ENCODE results near the gene ATP2C2. TPM values are rescaled to one million over a fixed set of nuclear protein-coding genes. Genes with fewer than 3 reads are reported as not detected.
"Not testable (repeated sequence)": the region's sequence is repeated elsewhere in the genome, so short reads cannot be mapped to it uniquely, and the experiment has no call there.

ATP2C2 gene
- polyA plus RNA-seq, 1 donor, result 0.38 TPM

DNA sequence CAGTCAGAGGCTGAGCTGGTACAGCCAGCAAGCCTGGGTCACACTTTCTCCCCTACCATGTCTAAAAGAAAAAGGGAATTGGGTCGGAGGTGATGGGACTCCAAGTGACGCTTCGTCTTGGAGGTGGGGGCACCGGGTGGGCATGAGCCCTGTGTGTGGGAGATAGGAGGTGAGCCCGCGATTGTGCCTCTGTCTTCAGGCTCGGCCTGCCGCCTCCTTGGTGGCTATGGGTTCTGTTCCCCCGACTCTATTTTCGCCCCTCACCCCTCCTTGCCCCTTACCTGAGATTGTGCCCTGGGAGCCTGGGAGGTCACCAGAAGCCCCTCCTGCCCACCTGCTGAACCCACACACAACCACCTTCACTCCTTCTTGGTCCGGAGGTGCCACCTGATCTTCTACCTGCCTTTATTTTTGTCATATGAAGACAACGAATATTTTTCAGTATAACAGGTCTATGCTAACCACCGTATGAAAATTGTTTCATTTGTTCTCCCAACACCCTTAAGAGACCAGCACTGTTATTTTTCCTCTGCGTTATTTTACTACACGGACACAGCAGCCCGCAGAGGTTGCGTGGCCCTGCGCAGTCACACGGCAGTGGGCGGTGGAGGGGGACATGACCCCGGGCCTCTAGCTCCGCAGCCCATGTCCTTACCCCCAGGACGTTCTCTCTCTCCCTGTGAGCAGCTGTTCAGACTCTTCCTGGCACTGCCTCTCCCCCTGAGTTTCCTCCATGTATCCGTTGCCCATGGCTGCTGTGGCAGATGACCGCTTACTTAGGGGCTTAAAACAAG is 49.9 kb downstream of the ATP2C2 start:
- DNase-seq (ENCODE audit: low read depth), result no peak

DNA sequence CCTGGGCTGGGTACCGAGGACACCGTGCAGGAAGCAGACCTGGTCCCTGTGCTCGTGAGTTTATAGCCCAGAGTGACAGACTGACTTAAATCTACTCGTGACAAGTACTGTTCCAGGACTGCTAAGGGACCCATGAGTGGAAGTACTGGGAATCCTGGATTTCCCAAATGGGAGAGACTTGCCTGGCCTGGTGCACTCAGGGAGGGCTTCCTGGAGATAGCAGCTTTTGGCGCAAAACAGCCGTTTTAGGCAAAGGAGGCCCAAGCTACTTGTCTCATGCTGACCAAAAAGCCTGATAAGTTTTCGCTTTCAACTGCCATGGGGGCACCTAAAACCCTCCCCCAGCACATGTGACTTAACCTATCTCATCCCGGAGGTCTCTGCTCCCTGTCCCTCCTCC is 51.4 kb downstream of the ATP2C2 start:
- DNase-seq (ENCODE audit: low read depth), result no peak

DNA sequence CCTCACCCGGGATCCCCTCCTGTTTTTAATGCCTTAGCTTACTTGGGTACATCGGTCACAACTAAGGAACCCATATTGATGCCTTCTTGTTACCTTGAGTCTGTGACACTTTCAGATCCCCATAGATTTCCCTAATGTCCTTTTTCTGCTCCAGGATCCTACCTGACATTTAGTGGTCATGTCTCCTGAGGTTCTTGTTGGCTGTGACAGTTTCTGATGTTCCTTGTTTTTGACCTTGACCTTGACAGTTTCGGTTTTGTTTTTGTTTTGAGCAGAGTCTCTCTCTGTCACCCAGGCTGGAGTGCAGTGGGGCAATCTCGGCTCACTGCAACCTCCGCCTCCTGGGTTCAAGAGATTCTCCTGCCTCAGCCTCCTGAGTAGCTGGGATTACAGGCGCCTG is 52.2 kb downstream of the ATP2C2 start:
- not testable (repeated sequence) for DNase-seq (ENCODE audit: low read depth)

DNA sequence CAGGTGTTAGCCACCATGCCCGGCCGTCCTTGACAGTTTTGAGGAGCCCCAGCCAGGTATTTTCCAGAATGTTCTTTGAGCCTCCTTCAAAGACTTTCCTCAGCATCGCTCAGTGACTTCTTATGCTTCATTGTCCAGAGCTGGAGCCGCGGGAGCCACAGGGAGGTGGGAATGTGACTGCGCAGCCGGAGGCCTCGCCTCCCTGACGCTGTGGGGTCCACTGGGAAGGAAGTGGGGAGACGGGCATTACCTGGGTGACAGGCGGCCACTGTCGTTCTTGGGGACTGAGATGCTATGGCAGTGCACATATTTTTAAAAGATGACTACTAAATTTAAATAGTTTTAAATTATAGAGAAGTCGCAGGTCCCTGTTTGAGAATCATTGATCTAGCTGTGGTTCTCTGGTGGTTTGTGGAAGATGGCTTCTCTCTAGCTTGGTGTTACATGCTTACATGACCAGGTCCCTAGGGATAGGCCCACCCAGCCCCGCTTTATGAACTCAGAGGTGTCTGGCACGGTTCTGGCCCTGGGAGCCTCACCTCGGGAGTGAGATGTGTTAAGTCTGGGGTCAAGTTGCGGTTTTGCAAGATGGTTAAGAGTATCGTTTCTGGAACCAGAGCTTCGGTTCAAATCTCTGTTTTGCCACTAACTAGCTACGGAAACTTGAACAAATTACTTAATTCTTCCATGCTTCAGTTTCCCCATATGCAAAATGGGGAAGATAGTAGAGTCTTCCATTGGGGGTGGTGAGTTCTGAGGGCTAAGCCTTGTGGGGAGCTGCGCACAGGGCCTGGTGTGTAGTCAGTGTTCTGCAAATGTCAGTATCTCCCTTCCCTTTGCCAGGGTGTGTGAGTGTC is 53.0 kb downstream of the ATP2C2 start:
- DNase-seq (ENCODE audit: low read depth), result no peak

DNA sequence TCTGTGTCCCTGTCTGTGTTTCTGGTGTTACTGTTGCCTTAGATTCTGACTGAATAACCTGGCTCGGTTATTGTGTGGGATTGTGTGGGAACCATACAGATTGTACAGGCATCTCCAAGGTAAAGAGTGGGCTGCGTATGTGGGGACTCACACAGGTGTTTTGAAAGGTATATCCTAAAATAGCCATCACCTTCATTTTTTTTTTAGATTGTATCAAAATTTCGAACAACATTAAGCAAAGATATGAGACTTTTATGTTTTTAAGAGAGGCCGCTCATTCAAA is 53.5 kb downstream of the ATP2C2 start:
- no peak for DNase-seq (ENCODE audit: low read depth)

DNA sequence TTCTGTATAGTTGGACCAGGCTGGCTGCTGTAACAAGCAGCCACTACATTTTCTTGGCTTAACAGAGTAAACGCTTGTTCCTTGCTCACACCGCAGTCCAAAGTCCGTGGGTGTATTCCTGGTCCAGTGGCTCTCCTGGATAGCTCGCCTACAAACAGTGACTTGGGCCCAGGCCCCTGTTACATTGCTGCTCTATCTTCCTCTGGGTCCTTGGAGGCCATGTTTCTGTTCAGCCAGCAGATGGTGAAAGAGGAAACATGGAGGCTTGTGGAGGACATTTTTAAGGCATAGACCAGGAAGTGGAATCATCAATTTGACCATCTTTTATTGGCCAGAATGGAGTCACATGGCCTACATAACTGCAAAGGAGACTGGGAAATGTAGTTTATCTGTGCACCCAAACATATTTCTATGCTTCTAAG is 55.1 kb downstream of the ATP2C2 start:
- no peak for DNase-seq (ENCODE audit: low read depth)

DNA sequence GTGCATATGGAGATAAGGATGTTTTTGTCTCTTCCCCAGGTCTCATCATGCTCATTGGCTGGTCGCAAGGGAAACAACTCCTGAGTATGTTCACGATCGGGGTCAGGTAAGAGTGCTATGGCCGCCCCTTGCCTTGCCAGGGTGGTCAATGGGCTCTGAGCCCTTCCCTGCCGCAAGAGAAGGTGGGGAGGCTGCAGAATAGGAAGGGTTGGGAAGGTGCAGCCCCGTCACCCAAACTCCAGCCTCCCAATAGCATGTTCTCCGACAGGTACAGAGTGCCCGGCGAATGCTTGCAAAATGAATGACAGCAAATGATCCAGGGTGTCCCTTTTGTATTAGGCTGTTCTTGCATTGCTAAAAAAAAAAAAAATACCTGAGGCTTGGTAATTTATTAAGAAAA is 57.4 kb downstream of the ATP2C2 start:
- no peak for DNase-seq (ENCODE audit: low read depth)

DNA sequence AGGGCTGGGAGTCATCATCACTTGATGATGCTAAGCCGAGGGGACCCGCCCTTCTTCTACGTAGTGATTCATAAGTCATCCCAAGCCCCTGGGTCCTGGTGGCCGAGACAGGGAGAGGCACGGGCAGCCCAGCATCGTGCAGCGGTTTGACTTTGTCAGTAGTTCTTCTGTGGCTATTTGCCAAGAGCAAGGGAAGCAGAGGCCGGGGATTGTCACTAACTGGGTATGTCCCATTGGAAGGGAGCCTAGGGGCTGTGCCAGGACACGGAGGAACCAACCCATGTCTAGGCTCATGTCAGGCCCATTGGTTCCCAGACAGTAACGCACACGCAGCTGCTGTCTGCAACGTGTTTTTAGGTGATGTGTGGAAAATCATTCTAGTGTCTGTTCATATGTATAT is 58.5 kb downstream of the ATP2C2 start:
- DNase-seq (ENCODE audit: low read depth), result no peak

DNA sequence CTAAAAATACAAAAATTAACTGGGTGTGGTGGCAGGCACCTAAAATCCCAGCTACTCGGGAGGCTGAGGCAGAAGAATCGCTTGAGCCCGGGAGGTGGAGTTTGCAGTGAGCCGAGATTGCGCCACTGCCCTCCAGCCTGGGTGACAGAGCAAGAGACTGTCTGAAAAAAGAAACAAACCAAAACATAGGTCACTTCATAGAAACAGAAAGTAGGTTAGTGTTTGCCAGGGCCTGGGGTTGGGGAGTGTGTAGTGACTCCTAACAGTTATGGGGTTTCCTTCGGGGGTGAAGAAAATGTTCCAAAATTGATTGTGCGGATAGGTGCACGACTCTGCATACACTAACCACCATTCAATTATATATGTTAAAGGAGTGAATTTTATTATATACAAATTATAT is 59.2 kb downstream of the ATP2C2 start:
- DNase-seq (ENCODE audit: low read depth), result no peak

DNA sequence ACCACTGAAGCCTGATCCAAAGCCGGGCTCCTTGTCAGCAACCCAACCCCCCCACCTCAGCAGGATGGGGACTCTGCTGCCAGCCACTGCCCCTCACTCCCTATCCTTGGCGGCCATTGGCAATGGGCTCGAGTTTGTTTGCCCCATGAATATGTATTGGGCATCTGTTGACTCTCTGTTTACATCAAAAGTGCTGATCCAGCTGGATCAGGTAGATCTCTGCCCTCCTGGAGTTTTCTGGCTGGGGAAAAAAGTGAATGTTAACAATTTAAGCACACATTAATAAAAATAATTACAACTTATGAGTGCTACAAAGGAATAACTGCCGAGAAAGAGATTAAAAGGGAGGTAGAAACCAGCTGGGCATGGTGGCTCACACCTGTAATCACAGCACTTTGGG is 62.5 kb downstream of the ATP2C2 start:
- no peak for DNase-seq (ENCODE audit: low read depth)

DNA sequence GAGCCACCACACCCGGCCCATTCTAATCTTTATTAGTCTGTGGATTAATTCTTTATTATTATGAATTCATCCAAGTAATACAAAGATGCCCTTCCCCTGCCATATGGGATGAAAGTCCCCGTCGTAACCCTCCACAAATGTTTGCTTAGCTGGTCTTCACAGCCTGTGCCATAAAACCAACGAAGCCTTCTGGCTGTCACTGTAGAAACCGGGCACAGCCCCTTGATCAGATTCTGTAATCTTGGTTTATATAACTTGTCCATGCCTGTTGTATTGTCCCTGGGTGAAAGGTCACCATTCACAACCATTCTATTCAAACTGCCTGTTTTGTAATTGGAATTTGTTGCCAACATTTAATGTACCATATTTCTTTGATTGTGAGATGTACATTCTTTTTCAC is 66.5 kb downstream of the ATP2C2 start:
- no peak for DNase-seq (ENCODE audit: low read depth)

DNA sequence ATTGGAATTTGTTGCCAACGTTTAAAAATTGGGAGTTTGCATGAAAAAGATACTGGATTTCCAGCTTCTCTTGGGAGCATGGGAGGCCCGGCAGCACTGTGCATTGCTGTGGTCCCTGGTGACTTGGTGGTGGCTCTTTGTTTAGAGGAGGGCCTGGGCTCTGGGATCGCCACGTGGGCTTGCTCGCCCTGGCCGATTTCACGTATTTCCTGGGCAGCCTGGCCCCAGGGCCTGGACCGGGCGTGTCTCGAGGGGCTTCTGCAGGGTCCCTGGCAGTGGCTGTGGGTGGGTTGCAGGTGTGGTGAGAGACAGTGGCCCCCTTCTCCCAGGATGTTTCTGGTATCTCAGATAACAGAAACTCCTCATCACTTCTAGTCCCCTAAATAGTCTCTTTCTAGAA is 67.9 kb downstream of the ATP2C2 start:
- no peak for DNase-seq (ENCODE audit: low read depth)

DNA sequence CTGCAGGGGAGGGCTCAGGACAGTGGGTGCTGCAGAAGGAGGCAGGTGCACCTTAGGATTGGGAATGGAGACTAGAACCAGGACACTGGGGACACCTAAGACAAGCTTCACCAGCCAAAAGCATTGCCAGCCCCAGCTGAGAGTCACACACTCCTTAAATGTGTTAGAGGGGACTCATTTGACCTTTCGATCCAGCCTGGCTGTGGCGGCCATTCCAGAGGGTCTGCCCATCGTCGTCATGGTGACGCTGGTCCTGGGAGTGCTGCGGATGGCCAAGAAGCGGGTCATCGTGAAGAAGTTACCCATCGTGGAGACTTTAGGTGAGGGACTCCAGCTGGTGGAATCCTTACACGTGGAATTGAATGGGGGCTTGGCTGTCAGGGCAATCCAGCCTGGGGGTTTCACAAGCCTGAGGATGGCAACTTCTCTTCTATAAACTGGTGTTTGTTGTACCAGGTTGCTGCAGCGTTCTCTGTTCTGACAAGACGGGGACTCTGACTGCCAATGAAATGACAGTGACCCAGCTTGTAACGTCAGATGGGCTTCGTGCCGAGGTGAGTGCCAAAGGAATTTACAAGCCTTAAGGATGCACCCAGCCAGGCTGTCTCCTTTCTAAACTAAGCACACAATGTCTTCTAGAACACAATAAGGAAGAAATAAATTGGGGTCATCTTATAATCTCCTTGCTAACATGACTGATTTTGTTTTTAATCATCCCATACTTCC is 70.8 kb downstream of the ATP2C2 start:
- no peak for DNase-seq (ENCODE audit: low read depth)

DNA sequence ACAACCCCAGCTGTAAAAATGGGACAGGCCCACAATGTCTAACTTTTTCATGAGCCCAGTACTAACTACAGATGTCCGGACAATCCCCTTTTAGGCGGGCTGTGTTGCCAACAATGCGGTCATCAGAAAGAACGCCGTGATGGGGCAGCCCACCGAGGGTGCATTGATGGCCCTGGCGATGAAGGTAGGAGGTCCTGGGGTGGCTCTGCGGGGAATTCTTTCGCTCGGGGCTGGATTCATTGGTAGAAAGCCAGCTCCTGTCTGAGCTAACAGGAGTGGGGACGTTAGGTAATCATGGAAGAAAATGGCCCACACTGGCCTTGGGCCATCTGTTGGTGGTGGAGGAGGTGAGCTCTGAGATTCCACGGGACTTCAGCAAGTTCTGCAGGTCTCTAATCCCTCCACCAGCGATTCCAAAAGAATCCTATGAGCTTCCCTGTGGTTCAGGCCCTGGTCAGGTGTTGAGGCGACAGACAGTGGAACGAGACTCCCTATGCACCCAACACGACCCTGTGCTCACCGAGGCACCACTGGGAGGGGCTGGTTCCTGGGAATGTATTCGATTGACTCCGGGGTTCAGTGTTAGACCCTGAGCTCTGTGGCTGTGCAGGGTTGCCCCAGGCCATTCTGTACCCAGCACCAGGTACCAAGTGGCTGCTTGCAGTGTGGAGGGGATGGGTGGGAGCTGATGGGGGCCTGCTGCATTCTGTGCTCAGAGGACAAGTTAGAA is 74.2 kb downstream of the ATP2C2 start:
- DNase-seq (ENCODE audit: low read depth), result no peak

DNA sequence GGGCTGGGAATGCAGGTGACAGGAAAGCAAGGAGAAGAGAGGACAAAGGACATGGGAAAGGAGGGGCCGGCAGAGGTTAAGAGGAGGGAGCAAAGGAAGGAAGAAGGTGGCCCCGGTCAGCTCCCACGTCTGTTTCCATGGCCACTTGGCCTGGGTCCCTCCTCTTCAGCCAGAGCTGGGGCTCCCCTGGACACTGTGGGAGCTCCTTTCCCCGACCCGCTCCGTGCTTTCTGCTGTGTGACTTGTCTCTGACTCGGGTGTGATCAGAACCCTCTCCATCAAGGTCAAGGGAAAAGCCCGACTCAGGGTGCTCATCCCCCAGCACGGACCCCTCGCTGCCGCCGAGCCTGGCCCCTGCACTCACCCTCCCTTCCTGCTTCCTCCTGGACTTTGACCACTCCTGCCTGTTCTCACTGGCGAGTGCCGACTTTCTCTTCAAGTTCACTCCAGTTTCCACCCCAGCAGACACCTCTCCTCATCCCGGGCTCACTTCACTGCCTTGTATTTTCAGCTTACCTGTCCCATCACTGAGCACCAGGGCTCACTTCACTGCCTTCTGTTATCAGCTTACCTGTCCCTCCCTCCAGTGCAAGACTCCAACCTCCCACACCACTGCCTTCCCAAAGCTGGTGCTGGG is 74.9 kb downstream of the ATP2C2 start:
- no peak for DNase-seq (ENCODE audit: low read depth)

DNA sequence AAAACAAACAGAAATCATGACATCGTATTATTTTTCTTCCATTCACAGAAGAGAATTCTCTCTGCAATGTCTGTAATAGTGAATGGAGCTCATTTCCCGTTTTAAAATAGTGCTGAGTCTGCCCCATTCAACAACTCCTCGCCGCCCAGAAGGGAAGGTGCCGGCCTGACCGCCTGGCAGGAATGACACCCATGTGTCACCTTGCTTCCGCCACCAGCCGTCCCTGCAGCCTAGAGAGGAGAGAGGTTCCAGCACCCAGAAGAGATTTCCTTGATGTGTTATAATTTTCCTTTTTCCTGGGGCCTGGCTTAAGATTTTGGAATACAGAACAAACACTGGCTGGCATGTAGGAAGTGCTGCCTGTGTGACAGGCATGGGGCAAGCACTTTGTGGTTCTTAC is 76.1 kb downstream of the ATP2C2 start:
- DNase-seq (ENCODE audit: low read depth), result no peak

DNA sequence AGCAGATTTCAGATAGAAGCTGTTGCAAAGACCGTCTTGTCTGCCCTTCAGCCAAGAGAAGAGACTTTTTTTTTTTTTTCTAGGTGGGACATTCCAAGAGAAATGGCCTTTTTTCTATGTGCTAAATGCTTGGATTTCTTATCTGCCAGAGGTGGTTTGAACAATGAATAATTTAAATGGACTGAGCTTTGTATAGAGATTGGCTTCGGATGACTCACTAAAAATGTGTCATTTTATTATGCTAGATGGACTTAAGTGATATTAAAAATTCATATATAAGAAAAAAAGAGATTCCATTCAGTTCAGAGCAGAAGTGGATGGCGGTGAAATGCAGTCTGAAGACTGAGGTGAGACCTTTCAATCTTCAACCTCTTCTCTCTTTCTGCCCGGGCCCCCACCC is 77.7 kb downstream of the ATP2C2 start:
- no peak for DNase-seq (ENCODE audit: low read depth)

DNA sequence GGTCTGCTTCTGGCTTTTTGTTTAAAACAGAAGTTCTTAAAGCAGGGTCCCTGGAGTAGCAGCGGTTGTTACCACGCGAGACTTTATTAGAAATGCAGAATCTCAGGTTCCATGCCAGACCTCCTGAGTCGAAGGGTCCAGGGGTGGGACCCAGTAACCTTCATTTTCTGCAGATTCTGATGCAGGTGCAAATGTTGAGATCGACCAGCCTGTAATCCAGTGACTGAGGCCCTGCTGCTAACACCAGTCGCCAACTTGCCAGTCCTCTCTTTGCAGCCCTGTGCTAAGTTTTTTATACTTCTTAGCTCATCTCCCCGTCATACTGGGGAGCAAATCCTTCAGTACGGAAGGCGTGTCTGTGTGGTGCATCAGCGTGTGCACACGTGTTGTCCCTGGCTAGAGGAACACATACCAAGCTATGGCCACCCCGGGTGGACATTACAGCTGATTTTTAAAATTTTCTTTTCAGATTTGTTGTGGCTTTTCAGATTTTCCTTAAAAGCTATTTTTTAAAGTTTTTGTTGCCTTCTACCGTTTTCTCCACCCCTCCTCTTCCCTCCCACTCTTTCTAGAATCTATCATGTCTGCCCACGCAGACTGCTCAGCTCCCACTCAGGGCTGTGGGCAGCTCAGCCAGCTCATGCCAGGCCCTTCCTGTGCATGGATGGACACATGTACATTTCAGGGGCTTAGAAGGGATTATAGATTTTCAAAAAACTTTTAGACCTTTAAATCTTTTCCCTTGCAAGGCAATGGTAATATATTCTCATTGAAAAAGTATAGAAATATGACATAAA is 78.5 kb downstream of the ATP2C2 start:
- no peak for DNase-seq (ENCODE audit: low read depth)

DNA sequence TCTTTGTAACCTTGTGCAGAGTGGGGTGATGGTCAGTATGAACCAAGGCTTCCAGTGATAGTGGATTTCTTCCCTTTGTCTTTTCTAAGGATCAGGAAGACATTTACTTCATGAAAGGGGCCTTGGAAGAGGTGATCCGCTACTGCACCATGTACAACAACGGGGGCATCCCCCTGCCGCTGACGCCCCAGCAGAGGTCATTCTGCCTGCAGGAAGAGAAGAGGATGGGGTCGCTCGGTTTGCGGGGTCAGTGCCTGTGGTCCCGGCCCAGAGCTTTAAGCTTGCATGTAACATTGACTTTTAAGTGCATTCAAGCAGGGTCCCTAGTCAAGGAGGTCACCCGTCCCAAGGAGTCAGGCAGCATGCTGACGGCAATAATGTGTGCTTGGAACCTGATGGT is 80.1 kb downstream of the ATP2C2 start:
- no peak for DNase-seq (ENCODE audit: low read depth)
